ENCODE measurements around the gene CNTN1. TPM values are rescaled to one million over a fixed set of nuclear protein-coding genes. Genes with fewer than 3 reads are reported as not detected.

CNTN1 gene
- total and polyA plus RNA-seq, 10 donors, result 0.50 to 12.3 (median 5.8) TPM

DNA sequence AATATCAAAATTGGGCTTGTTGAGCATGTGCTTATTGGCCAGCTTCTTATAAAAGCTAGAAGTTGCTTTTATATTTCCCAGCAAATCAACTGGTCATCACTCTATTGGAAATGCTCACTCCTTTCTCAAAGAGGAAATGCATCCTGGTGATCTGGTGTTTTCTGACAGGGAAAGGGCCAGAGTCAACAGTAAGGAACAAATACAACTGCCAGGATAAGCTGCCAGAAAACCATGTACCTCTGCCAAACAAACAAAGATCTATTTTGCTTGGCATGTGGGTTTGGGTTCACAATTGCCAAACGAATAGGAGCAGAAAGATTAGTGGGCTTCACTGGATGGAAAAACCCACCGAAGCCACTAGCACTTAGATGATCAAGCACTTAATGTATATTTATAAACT is 369.0 kb downstream of the CNTN1 start:
- Histone ChIP-seq H3K4me1 (no peaks in the 10 kb centered on the region), H3K27me3 (replicated peaks in 1 of 7) (no peaks in the 10 kb centered on the region), H3K36me3 (no peaks in the 10 kb centered on the region), H3K4me3 (no peak overlapping the region), H3K9me3 (no peaks in the 10 kb centered on the region), H3K27ac (no peak overlapping the region)
- intact Hi-C loops (cut with DNase I; ENCODE audit: low total_unique reads), result no loop called here
- WGBS, 5 donors, result 76 to 91% (median 83%) methylated on average over 2 of the region's 2 CpGs
- TF ChIP-seq, protein P1, sequence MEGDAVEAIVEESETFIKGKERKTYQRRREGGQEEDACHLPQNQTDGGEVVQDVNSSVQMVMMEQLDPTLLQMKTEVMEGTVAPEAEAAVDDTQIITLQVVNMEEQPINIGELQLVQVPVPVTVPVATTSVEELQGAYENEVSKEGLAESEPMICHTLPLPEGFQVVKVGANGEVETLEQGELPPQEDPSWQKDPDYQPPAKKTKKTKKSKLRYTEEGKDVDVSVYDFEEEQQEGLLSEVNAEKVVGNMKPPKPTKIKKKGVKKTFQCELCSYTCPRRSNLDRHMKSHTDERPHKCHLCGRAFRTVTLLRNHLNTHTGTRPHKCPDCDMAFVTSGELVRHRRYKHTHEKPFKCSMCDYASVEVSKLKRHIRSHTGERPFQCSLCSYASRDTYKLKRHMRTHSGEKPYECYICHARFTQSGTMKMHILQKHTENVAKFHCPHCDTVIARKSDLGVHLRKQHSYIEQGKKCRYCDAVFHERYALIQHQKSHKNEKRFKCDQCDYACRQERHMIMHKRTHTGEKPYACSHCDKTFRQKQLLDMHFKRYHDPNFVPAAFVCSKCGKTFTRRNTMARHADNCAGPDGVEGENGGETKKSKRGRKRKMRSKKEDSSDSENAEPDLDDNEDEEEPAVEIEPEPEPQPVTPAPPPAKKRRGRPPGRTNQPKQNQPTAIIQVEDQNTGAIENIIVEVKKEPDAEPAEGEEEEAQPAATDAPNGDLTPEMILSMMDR (IDR thresholded peaks at IDR 0.05 in 8 of 11, conservative IDR thresholded peaks at IDR 0.05 in 3 of 11), result no peak
- TF ChIP-seq POLR2AphosphoS5 (IDR thresholded peaks at IDR 0.05) (no peak), POLR2A (IDR thresholded peaks at IDR 0.05) (no peak)
- no peak for DNase-seq

DNA sequence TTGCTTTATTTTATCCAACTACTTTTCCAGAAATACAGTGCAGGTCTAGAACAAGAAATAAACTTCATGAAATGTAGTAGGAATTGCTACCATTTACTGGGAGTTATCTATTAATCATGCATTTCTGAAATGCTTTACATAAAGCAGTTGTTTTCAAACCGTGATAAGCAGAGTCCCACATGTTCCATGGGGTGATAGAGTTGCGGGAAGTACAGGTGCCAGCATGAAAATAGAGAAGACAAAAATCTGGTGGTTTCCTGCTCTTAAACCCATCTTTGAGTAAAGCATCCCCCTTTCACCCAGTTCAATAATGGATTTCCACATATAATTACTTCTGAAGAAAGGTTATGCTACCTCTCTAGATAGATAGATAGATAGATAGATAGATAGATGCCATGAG is 372.2 kb downstream of the CNTN1 start:
- intact Hi-C loops (cut with DNase I; ENCODE audit: low total_unique reads), result no loop called here
- DNase-seq, result no peak
- H3K4me1 ChIP-seq, result no peaks in the 10 kb centered on the region

DNA sequence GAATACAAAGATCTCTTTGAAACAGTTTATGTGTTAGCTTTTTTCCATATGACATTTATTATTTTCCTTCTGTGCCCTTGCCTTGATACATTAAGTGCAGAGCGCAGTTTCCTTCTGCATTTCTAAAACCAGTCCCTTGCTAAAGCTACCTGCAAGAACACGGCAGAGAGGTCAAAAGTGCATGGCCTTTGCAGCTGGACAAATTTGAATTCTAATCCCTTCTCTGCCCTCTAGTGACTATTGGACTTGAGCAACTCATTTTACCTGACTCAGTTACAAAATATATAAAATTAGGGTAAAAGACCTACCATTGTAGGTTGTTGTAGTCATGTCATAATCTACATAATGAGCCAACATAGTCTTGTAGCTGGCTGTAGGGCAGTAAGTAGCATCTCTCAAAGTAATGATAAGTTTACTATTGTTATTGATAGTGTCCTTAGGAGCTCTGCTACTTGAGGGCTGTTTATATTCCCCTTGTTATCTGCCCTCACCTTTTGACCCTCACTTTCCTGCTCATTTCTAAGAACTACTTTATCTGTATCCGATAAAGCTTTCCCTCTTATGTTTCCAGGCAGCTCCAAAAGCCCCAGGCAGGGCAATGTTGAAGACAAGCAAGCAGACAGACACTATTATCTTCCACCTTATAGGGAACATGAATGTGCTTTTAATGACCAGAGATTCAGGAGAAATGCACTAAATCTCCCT is 375.9 kb downstream of the CNTN1 start:
- Histone ChIP-seq H3K9me3 (no peaks in the 10 kb centered on the region), H3K4me3 (no peak overlapping the region), H3K4me1 (no peaks in the 10 kb centered on the region), H3K36me3 (no peaks in the 10 kb centered on the region), H3K27ac (no peak overlapping the region), H3K27me3 (replicated peaks in 1 of 7) (no peaks in the 10 kb centered on the region)
- 48 to 61% (median 52%) methylated on average over 3 of the region's 3 CpGs for WGBS, 5 donors
- DNase-seq, result no peak
- TF ChIP-seq POLR2AphosphoS5 (IDR thresholded peaks at IDR 0.05) (no peak), POLR2A (IDR thresholded peaks at IDR 0.05) (no peak)
- TF ChIP-seq, protein P1 (IDR thresholded peaks at IDR 0.05 in 8 of 11, conservative IDR thresholded peaks at IDR 0.05 in 3 of 11), result no peak
- intact Hi-C loops (cut with DNase I; ENCODE audit: low total_unique reads), result no loop called here

More for the DNA sequence above, 372.2 kb downstream of the CNTN1 start:
- H3K9me3 ChIP-seq, result no peaks in the 10 kb centered on the region
- no peaks in the 10 kb centered on the region for H3K36me3 ChIP-seq
- TF ChIP-seq POLR2AphosphoS5 (IDR thresholded peaks at IDR 0.05) (no peak), POLR2A (IDR thresholded peaks at IDR 0.05) (no peak)
- TF ChIP-seq, protein P1 (IDR thresholded peaks at IDR 0.05 in 8 of 11, conservative IDR thresholded peaks at IDR 0.05 in 3 of 11), result no peak
- H3K27me3 ChIP-seq (replicated peaks in 1 of 7), result no peaks in the 10 kb centered on the region
- 82 to 96% (median 89%) methylated on average over 2 of the region's 2 CpGs for WGBS, 5 donors
- no peak overlapping the region for H3K27ac ChIP-seq
- no peak overlapping the region for H3K4me3 ChIP-seq

DNA sequence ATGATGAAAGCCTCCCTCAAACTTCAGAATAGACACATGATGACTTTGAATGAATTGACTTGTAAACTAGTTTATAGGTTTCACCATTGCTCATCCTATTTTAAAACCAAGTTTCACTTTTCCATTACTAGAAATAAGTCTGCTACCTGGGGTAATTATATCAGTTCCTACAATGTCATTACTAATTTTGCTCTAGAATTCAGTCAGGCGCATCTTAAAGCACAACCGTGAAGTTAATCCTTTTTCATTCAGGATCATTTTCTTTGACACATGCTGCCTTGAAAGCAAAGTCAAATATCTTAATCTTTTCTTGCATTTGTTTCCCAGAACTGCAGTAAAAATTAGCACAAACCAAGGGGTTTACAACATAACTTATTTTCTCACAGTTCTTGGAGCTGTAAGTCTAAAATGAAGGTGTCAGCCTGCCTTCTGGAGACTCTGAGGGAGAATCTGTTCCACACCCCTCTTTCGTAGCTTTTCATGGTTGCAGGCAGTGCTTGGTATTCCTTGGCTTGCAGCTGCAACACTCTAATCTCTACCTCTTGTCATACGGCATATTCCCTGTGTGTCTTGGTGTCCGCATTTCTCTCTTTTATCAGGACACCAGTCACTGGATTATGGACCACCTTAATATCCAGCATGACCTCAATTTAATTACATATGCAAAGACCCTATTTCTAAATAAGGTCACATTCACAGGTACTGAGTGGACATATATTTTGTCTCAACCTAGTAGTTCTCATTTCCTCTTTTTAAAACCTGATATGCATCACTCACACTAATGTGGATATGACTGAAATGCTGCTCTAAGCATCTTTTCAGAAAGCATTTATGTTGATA is 381.6 kb downstream of the CNTN1 start:
- H3K4me3 ChIP-seq, result no peak overlapping the region
- intact Hi-C loops (cut with DNase I; ENCODE audit: low total_unique reads), result no loop called here
- 81 to 95% (median 86%) methylated on average over 5 of the region's 5 CpGs for WGBS, 5 donors
- TF ChIP-seq, protein P1 (IDR thresholded peaks at IDR 0.05 in 8 of 11, conservative IDR thresholded peaks at IDR 0.05 in 3 of 11), result no peak
- TF ChIP-seq POLR2A (IDR thresholded peaks at IDR 0.05) (no peak), POLR2AphosphoS5 (IDR thresholded peaks at IDR 0.05) (no peak)
- no peaks in the 10 kb centered on the region for H3K4me1 ChIP-seq
- H3K27me3 ChIP-seq (replicated peaks in 1 of 7), result no peaks in the 10 kb centered on the region
- peaks cover 0 to 8% (median 2%) of the 10 kb centered on the region in 8 donors for H3K9me3 ChIP-seq
- DNase-seq, result no peak
- H3K27ac ChIP-seq, result no peak overlapping the region
- H3K36me3 ChIP-seq, result no peaks in the 10 kb centered on the region
